GM12874 (cell line): Measurements from ENCODE around the gene ZNF506.

ENCODE experiments used
- TF ChIP-seq, protein P1 (sequence below): IDR thresholded peaks from 2 replicates; pipeline ENCODE4 v1.5.1; 2011; ENCODE audit warnings: low read depth, mild to moderate bottlenecking, control low read depth, low read length, moderate library complexity; ENCODE audit not compliant: insufficient read depth

ZNF506 gene

GRCh38 chr19:19747357-19748220 is 74.0 kb downstream of the ZNF506 start:
- TF ChIP-seq, protein P1, sequence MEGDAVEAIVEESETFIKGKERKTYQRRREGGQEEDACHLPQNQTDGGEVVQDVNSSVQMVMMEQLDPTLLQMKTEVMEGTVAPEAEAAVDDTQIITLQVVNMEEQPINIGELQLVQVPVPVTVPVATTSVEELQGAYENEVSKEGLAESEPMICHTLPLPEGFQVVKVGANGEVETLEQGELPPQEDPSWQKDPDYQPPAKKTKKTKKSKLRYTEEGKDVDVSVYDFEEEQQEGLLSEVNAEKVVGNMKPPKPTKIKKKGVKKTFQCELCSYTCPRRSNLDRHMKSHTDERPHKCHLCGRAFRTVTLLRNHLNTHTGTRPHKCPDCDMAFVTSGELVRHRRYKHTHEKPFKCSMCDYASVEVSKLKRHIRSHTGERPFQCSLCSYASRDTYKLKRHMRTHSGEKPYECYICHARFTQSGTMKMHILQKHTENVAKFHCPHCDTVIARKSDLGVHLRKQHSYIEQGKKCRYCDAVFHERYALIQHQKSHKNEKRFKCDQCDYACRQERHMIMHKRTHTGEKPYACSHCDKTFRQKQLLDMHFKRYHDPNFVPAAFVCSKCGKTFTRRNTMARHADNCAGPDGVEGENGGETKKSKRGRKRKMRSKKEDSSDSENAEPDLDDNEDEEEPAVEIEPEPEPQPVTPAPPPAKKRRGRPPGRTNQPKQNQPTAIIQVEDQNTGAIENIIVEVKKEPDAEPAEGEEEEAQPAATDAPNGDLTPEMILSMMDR = no peak

DNA sequence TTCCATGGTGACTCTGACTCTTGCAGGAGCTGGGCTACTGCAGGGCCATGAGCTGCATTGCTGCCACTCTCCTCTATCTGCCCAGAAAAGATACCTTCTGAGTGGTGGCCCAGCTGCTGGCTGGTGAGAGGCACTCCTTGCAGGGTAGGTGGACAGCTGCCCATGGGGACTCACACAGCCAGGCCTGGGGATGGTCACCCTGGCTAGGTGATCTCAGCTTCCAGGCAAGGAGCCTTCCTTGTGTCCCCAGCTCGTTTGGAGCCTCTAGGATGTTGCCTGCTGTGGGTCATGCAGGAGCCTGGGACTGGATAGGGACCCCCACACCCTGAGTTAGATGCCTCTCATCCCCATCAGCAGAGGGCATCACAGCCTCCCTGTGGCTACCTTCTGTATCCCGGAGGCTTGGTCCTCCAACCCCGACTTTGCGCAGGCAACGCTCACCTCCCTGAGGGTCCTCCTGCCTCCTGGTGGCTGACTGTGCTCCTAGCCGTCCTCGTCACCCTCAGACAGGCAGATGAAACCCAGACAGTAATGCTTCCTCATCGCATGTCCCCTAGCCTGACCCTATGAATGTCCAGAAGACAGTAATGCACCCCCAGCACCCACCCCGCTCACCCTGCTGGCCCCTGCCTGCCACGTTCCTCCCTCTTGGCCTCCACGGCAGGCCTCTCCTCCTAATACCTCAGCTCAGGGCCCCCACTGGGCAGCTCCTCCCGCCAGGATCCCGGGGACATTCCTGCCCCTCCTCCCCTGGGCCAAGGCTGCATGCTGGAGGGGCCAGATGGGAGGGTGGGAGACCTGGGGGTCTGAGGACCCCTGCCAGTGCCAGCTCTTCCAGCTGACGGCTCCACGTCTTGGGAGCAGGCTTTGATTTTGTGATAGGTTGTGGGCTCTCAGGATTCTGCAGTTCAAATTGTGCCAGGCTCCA is 75.0 kb downstream of the ZNF506 start:
- TF ChIP-seq, protein P1 = no peak

- TF ChIP-seq, protein P1 = no peak
Measured at GRCh38 chr19:19745496-19746285, 75.9 kb downstream of the ZNF506 start.

GRCh38 chr19:19744641-19745040 is 76.9 kb downstream of the ZNF506 start:
- TF ChIP-seq, protein P1 = no peak

- TF ChIP-seq, protein P1 = no peak
Measured at GRCh38 chr19:19743176-19743575, 78.4 kb downstream of the ZNF506 start.

DNA sequence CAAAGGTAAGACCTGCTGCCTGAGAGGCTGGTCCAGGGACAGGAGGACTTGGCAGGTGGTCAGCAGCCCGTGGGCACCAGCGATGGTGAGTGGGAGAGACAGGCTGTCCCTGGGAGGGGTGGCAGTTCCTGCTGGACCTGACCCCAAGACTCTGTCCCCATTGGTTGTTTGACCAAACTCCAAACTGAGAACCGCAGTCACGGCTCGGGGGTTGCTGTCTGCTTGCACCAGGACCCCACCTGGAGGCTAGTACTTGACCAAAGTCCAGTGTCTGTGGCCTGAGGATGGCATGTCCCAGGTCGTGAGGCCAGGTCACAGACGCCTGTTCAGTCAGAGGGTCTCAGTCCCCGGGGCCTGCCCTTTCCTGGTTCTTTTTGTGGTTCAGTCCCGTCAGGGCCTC is 78.8 kb downstream of the ZNF506 start:
- TF ChIP-seq, protein P1 = no peak
